Lung (tissue), 12 donors: Measurements from ENCODE around the gene RINT1. TPM values are rescaled to one million over a fixed set of nuclear protein-coding genes. Genes with fewer than 3 reads are reported as not detected.

Experiments
- ATAC-seq: fragments of 200-7000 bp; cut with Tn5 transposase; one replicate; pipeline ENCODE4 v1.9.1; 2020; ENCODE audit warnings: moderate number of reproducible peaks; ENCODE audit not compliant: insufficient read depth, low FRiP score
- DNase-seq, 3 donors: peaks; one replicate each; pipeline ENCODE4 v3.0.0-alpha.2; 2013 to 2017
- H3K27ac ChIP-seq, 2 donors: one replicate each; pipeline ENCODE4 v1.5.1; 2013; ENCODE audit warnings: mild to moderate bottlenecking in 2 of 2, moderate library complexity in 2 of 2, control low read depth in 1 of 2, inconsistent platforms in 1 of 2, low read depth in 1 of 2, low read length in 1 of 2
- H3K27me3 ChIP-seq, 3 donors: one replicate each; pipeline ENCODE4 v1.5.1; 2013; ENCODE audit warnings: low read length in 2 of 3; ENCODE audit not compliant: control insufficient read depth in 3 of 3, insufficient read depth in 3 of 3
- H3K36me3 ChIP-seq, 4 donors: one replicate each; pipeline ENCODE4 v1.5.1; 2013; ENCODE audit warnings: low read length in 4 of 4, mild to moderate bottlenecking in 1 of 4, moderate library complexity in 1 of 4; ENCODE audit not compliant: control insufficient read depth in 4 of 4, insufficient read depth in 4 of 4
- H3K4me1 ChIP-seq, 5 donors: one replicate each; pipeline ENCODE4 v1.5.1; 2013; ENCODE audit warnings: low read length in 5 of 5, mild to moderate bottlenecking in 2 of 5, moderate library complexity in 1 of 5; ENCODE audit not compliant: control insufficient read depth in 5 of 5, insufficient read depth in 5 of 5
- H3K4me3 ChIP-seq: one replicate; pipeline ENCODE4 v1.5.1; 2013; ENCODE audit warnings: mild to moderate bottlenecking, control low read depth, moderate library complexity
- H3K9ac ChIP-seq, 2 donors: one replicate each; pipeline ENCODE4 v1.5.1; 2013; ENCODE audit warnings: low read length in 2 of 2, control low read depth in 1 of 2; ENCODE audit not compliant: insufficient read depth in 1 of 2
- H3K9me3 ChIP-seq, 4 donors: one replicate each; pipeline ENCODE4 v1.5.1; 2013; ENCODE audit warnings: low read length in 3 of 4, mild to moderate bottlenecking in 1 of 4, moderate library complexity in 1 of 4; ENCODE audit not compliant: control insufficient read depth in 4 of 4, insufficient read depth in 3 of 4
- CTCF ChIP-seq: IDR thresholded peaks from 2 replicates; pipeline ENCODE4 v1.5.1; 2012; ENCODE audit warnings: mild to moderate bottlenecking; ENCODE audit errors: control extremely low read depth, extremely low read depth
- WGBS, 2 donors: extraction: QIAGEN DNeasy Blood & Tissue Kit; methylation state at CpG; one replicate each; pipeline ENCODE4 v1.1.7; 2013; 5-methylcytosine and 5-hydroxymethylcytosine counted together
- polyA plus RNA-seq, 2 donors: library from polyadenylated mRNA; stranded (reverse); fragments of 200-250 nt; gene quantifications; one replicate each; pipeline ENCODE4 v1.2.1, GENCODE V29; 2013
- total RNA-seq, 2 donors: library from RNA; depleted of rRNA in 1 of 2; stranded (reverse); fragments of >200 nt in 1 of 2; gene quantifications; one replicate each; pipeline ENCODE4 v1.2.1, GENCODE V29; 2014 to 2021
- donor health status: control.
- donor health status: control.
- donor health status: Bipolar disorder and iron deficiency.
- donor health status: healthy.
- donor health status: DM: yes; HTN: yes; CAD: no.

The RINT1 gene
- total and polyA plus RNA-seq, 4 donors: 8.4 to 21.9 (median 18.1) TPM

- Histone ChIP-seq H3K27ac (no peak overlapping the region), H3K27me3 (no peaks in the 10 kb centered on the region), H3K4me3 (no peak overlapping the region), H3K9ac (no peak overlapping the region), H3K9me3 (no peaks in the 10 kb centered on the region), H3K4me1 (no peaks in the 10 kb centered on the region), H3K36me3 (peaks cover 0 to 24% (median 10%) of the 10 kb centered on the region in 4 donors)
- ATAC-seq (no peak), DNase-seq (no peak)
- no peak for TF ChIP-seq CTCF
- 91 to 97% methylated on average over 8 of the region's 8 CpGs for WGBS, 2 donors
Measured at GRCh38 chr7:105610165-105610930, 78.3 kb downstream of the RINT1 start.

GRCh38 chr7:105611856-105612775, 80.1 kb downstream of the RINT1 start:
- 92 to 93% methylated on average over 16 of the region's 16 CpGs for WGBS, 2 donors

DNA sequence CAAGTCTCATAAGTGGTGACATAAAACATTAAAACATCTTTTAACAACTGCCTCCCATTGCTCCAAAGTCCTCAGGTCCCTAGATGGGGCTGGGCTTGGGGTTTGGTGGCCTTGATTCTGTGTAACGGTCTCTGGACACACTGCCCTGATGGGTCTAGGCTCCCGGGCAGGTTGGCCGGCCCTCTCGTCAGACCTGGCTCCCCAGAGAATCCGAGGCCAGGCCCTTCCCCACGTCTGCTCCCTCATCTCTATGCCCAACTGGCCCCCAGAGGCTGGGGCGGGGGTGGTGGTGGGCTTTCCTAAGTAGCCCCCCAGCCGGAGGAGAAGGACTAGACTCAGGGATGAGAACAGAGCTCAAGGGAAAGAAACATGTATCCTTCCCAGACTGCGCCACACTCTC, 80.8 kb downstream of the RINT1 start:
- DNase-seq (no peak), ATAC-seq (no peak)
- 95 to 97% methylated on average over 9 of the region's 9 CpGs for WGBS, 2 donors
- Histone ChIP-seq H3K27ac (no peak overlapping the region), H3K36me3 (peaks cover 0 to 30% (median 13%) of the 10 kb centered on the region in 4 donors), H3K9me3 (no peaks in the 10 kb centered on the region), H3K27me3 (no peaks in the 10 kb centered on the region), H3K9ac (no peak overlapping the region), H3K4me3 (no peak overlapping the region), H3K4me1 (no peaks in the 10 kb centered on the region)
- TF ChIP-seq CTCF: no peak

More at GRCh38 chr7:105611856-105612775, 80.1 kb downstream of the RINT1 start:
- H3K36me3 ChIP-seq: peaks cover 0 to 30% (median 12%) of the 10 kb centered on the region in 4 donors
- no peak overlapping the region for H3K27ac ChIP-seq
- no peak overlapping the region for H3K9ac ChIP-seq
- no peak overlapping the region for H3K4me3 ChIP-seq
- H3K4me1 ChIP-seq: no peaks in the 10 kb centered on the region
- no peaks in the 10 kb centered on the region for H3K9me3 ChIP-seq
- H3K27me3 ChIP-seq: no peaks in the 10 kb centered on the region
- DNase-seq: peak in 1 of 3 donors; percentile 15
- TF ChIP-seq CTCF: no peak
- ATAC-seq: no peak
